Fibroblast of pulmonary artery (primary cell): ENCODE results near the gene AQP1.
A peak's percentile ranks its signal among the peaks of the same experiment; 100 is the strongest.

Source experiments
- DNase-seq: peaks from one replicate; pipeline ENCODE4 v3.0.0-alpha.2; 2010; ENCODE audit warnings: low read depth
- H3K4me3 ChIP-seq: replicated peaks from 2 replicates; pipeline ENCODE4 v1.5.1; 2011; ENCODE audit warnings: low read depth, mild to moderate bottlenecking, control low read depth, low read length, moderate library complexity
- CTCF ChIP-seq: IDR thresholded peaks from 2 replicates; pipeline ENCODE4 v1.5.1; 2011; ENCODE audit warnings: mild to moderate bottlenecking, control low read depth, low read length, inconsistent platforms; ENCODE audit errors: missing control alignments

Gene AQP1

DNA sequence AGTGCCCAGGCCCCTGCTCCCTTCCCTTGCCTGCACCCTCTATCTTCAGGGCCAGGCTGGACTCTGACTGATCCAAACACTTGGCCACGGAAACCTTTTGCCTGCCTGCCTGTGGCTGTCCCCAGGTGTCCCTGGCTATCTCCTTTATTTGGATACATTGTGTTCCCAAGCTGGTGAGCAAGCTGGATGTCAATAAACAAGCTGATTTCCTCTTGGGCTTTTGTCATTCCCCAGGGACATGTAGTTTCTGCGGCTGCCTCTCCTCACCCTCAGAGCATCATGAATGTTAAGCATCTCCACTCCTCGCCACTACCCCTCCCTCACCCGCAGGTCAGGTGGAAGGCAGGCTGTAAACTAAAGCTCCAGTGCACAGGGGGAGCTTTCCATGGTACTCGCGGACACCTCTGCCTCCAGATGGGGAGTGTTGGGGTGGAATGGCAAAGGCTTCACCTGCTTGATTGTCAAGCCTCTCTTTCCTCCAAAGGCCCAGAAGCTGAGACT, 59.0 kb downstream of the AQP1 start:
- no peak for TF ChIP-seq CTCF
- no peak for DNase-seq

GRCh38 chr7:30971440-30971839, 59.8 kb downstream of the AQP1 start:
- DNase-seq = no peak
- TF ChIP-seq CTCF = no peak
- H3K4me3 ChIP-seq = no peak overlapping the region

More for the DNA sequence above, 59.0 kb downstream of the AQP1 start:
- H3K4me3 ChIP-seq = no peak overlapping the region

DNA sequence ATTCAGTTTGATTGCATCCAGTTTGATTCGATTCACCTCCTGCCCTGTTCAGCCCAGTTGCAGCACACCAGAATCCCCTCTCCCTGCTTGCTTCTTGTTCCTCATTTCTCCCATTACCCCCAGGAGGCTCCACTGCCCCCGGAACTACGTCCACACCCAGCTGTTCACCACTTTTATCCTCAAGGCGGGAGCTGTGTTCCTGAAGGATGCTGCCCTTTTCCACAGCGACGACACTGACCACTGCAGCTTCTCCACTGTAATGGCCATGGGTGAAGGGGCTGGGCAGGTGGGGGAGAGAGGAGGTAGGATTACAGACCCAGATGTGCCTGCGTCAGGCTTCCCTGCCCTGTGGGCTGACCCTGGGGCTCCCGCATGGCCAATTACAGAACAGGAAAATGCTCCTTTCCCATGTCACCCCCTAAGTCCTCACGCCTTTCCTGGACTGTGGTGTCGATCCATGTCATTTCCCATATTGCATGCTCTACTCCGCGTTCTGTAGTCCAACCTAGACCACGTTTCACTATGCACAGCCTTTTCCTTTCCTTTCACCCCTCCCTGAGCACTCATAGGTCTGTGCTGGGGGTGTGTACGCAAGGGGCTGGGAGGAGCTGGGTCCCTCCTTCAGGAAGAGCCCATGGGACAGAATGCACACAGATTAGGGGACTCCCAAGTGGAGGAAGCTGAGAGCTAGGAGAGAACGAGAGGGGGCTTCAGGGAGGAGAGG, 60.3 kb downstream of the AQP1 start:
- H3K4me3 ChIP-seq = no peak overlapping the region
- DNase-seq = no peak
- TF ChIP-seq CTCF = no peak

DNA sequence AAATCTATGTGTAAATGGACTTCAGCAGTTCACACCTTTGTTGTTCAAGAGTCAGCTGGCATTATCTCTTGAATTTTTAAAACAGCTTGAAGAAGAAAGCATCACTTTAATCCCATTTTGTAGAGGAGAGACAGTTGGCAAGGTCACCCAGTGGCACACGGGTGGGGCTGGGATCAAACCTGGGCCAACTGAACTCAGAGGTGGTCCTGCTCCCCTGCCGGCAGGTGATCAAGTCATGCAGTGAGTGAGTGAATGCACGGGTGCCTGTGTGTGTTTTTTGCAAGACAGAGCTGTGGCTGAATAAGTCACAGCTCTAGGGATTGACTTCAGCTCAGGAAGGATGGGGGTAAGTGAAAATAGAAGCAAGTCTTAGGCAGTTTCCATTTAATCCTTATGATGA, 61.6 kb downstream of the AQP1 start:
- no peak for DNase-seq
- no peak for TF ChIP-seq CTCF
- no peak overlapping the region for H3K4me3 ChIP-seq

DNA sequence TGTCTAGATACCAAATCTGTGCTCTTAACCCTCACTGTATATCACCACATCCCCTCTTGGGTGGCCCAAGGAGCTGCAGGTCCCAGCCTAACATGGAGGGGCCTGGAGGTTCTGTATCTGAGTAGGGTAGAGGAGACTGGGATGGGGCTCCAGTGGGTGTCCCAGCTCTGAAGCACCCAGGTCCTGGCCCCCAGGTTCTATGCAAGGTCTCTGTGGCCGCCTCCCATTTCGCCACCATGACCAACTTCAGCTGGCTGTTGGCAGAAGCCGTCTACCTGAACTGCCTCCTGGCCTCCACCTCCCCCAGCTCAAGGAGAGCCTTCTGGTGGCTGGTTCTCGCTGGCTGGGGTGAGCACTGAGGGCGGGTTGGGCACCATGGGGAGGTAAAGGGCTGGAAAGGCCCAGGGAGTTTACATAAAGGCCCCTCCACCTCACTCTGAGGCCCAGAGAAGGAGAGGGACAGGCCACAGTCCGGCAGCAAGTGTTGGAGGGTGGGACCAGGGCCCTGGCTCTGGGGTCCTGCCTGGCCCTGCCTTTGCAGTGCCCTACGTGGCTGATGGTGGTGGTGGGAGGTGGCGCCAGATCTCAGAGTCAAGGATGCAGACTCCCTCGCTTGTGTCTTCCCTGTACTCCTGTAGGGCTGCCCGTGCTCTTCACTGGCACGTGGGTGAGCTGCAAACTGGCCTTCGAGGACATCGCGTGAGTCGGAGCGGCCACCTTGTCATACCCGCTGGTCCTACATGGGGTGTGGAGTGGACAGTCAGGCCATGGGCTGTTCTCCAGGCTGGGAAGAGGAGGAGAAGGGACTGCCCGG, 62.3 kb downstream of the AQP1 start:
- no peak overlapping the region for H3K4me3 ChIP-seq
- TF ChIP-seq CTCF = no peak
- DNase-seq = no peak

- peak; percentile 75 for TF ChIP-seq CTCF
- DNase-seq = peak; percentile 66
These were observed 63.1 kb downstream of the AQP1 start for GRCh38 chr7:30974605-30975255.

More at GRCh38 chr7:30974605-30975255, 63.1 kb downstream of the AQP1 start:
- no peak overlapping the region for H3K4me3 ChIP-seq
